Thymus (tissue), 11 donors: Measurements from ENCODE around the gene ID1. TPM values are rescaled to one million over a fixed set of nuclear protein-coding genes. Genes with fewer than 3 reads are reported as not detected.
"Not testable (repeated sequence)": the region's sequence is repeated elsewhere in the genome, so short reads cannot be mapped to it uniquely, and the experiment has no call there.

ENCODE experiments used
- DNase-seq, 9 donors: peaks; one replicate each; pipeline ENCODE4 v3.0.0-alpha.2; 2013; ENCODE audit warnings: low spot score in 9 of 9, low read depth in 6 of 9, missing footprints in 1 of 9
- H3K27ac ChIP-seq, 2 donors: one replicate each; pipeline ENCODE4 v1.5.1; 2013; ENCODE audit warnings: control low read depth in 1 of 2, low read depth in 1 of 2, low read length in 1 of 2, mild to moderate bottlenecking in 1 of 2, moderate library complexity in 1 of 2
- H3K27me3 ChIP-seq, 2 donors: one replicate each; pipeline ENCODE4 v1.5.1; 2013; ENCODE audit warnings: low read length in 1 of 2; ENCODE audit not compliant: control insufficient read depth in 2 of 2, insufficient read depth in 1 of 2
- H3K36me3 ChIP-seq, 2 donors: one replicate each; pipeline ENCODE4 v1.5.1; 2013; ENCODE audit warnings: low read length in 1 of 2, mild to moderate bottlenecking in 1 of 2, moderate library complexity in 1 of 2; ENCODE audit not compliant: control insufficient read depth in 2 of 2, insufficient read depth in 2 of 2
- H3K4me1 ChIP-seq, 2 donors: one replicate each; pipeline ENCODE4 v1.5.1; 2013; ENCODE audit warnings: low read length in 2 of 2; ENCODE audit not compliant: control insufficient read depth in 2 of 2, insufficient read depth in 2 of 2
- H3K4me3 ChIP-seq, 2 donors: one replicate each; pipeline ENCODE4 v1.5.1; 2013; ENCODE audit warnings: low read length in 2 of 2, control low read depth in 1 of 2, mild to moderate bottlenecking in 1 of 2
- H3K9me3 ChIP-seq, 2 donors: one replicate each; pipeline ENCODE4 v1.5.1; 2013; ENCODE audit warnings: low read length in 1 of 2, mild to moderate bottlenecking in 1 of 2; ENCODE audit not compliant: control insufficient read depth in 2 of 2, insufficient read depth in 1 of 2
- WGBS: extraction: QIAGEN DNeasy Blood & Tissue Kit; methylation state at CpG from one replicate; pipeline ENCODE4 v1.1.7; 2013; 5-methylcytosine and 5-hydroxymethylcytosine counted together
- polyA plus RNA-seq: library from polyadenylated mRNA; stranded (reverse); fragments of 200-250 nt; gene quantifications from one replicate; pipeline ENCODE4 v1.2.3, GENCODE V29; 2013
- total RNA-seq: library from RNA; stranded (reverse); fragments of 120-200 nt; gene quantifications from one replicate; pipeline ENCODE4 v1.2.4, GENCODE V29; 2013
- donor health status: healthy.

Gene ID1
- total and polyA plus RNA-seq, 2 donors = 39.4 to 138 TPM

GRCh38 chr20:31579245-31579644 is 25.8 kb upstream of the ID1 start:
- H3K4me3 ChIP-seq = no peak overlapping the region

GRCh38 chr20:31579941-31580651 is 25.0 kb upstream of the ID1 start:
- H3K27me3 ChIP-seq, H3K36me3 ChIP-seq, H3K27ac ChIP-seq, H3K4me3 ChIP-seq, DNase-seq, H3K9me3 ChIP-seq: not testable (repeated sequence)
- WGBS = 97% methylated on average over 17 of the region's 17 CpGs
- H3K4me1 ChIP-seq = peaks cover 0 to 11% of the 10 kb centered on the region in 2 donors

More at GRCh38 chr20:31579245-31579644, 25.8 kb upstream of the ID1 start:
- no peak for DNase-seq
- no peaks in the 10 kb centered on the region for H3K36me3 ChIP-seq
- H3K27me3 ChIP-seq = no peaks in the 10 kb centered on the region
- H3K9me3 ChIP-seq = no peaks in the 10 kb centered on the region
- 94% methylated on average over 6 of the region's 6 CpGs for WGBS
- no peak overlapping the region for H3K27ac ChIP-seq
- H3K4me1 ChIP-seq = peaks cover 0 to 11% of the 10 kb centered on the region in 2 donors

- DNase-seq = no peak
- Histone ChIP-seq H3K27ac (no peak overlapping the region), H3K4me3 (no peak overlapping the region), H3K27me3 (no peaks in the 10 kb centered on the region), H3K9me3 (no peaks in the 10 kb centered on the region), H3K4me1 (peaks cover 0 to 11% of the 10 kb centered on the region in 2 donors), H3K36me3 (no peaks in the 10 kb centered on the region)
- 95% methylated on average over 7 of the region's 7 CpGs for WGBS
Observed at GRCh38 chr20:31580706-31581105, 24.4 kb upstream of the ID1 start.

- Histone ChIP-seq H3K27ac (no peak overlapping the region), H3K27me3 (no peaks in the 10 kb centered on the region), H3K36me3 (no peaks in the 10 kb centered on the region), H3K4me1 (peaks cover 0 to 11% of the 10 kb centered on the region in 2 donors), H3K4me3 (no peak overlapping the region), H3K9me3 (no peaks in the 10 kb centered on the region)
- no peak for DNase-seq
- WGBS = 97% methylated on average over 13 of the region's 13 CpGs
Observed at GRCh38 chr20:31581391-31581790, 23.7 kb upstream of the ID1 start.

GRCh38 chr20:31587545-31588389 is 17.3 kb upstream of the ID1 start:
- peak in 1 of 9 donors; percentile 43 for DNase-seq
- 3% methylated on average over 76 of the region's 76 CpGs for WGBS
- Histone ChIP-seq H3K4me1 (peaks cover 7 to 10% of the 10 kb centered on the region in 2 donors), H3K9me3 (no peaks in the 10 kb centered on the region), H3K27me3 (peaks cover 0 to 18% of the 10 kb centered on the region in 2 donors), H3K4me3 (peak overlapping the region; percentile 4 to 51), H3K36me3 (no peaks in the 10 kb centered on the region), H3K27ac (no peak overlapping the region)

- Histone ChIP-seq H3K27ac (no peak overlapping the region), H3K27me3 (peaks cover 0 to 18% of the 10 kb centered on the region in 2 donors), H3K4me1 (peaks cover 7 to 14% of the 10 kb centered on the region in 2 donors), H3K9me3 (no peaks in the 10 kb centered on the region), H3K36me3 (no peaks in the 10 kb centered on the region), H3K4me3 (no peak overlapping the region)
- 96% methylated on average over 7 of the region's 7 CpGs for WGBS
- no peak for DNase-seq
Observed at GRCh38 chr20:31590717-31591225, 14.3 kb upstream of the ID1 start.

- no peak for DNase-seq
Observed at GRCh38 chr20:31593221-31594001, 11.7 kb upstream of the ID1 start.

GRCh38 chr20:31594002-31594557 is 11.0 kb upstream of the ID1 start:
- H3K27ac ChIP-seq = no peak overlapping the region
- H3K4me3 ChIP-seq = no peak overlapping the region
- H3K27me3 ChIP-seq = no peaks in the 10 kb centered on the region
- no peaks in the 10 kb centered on the region for H3K9me3 ChIP-seq
- no peaks in the 10 kb centered on the region for H3K36me3 ChIP-seq
- WGBS = 97% methylated on average over 13 of the region's 13 CpGs
- H3K4me1 ChIP-seq = peaks cover 0 to 8% of the 10 kb centered on the region in 2 donors
- no peak for DNase-seq

More at GRCh38 chr20:31593221-31594001, 11.7 kb upstream of the ID1 start:
- Histone ChIP-seq H3K27ac (no peak overlapping the region), H3K36me3 (no peaks in the 10 kb centered on the region), H3K4me1 (peaks cover 0 to 8% of the 10 kb centered on the region in 2 donors), H3K9me3 (no peaks in the 10 kb centered on the region), H3K4me3 (no peak overlapping the region), H3K27me3 (peaks cover 0 to 4% of the 10 kb centered on the region in 2 donors)
- WGBS = 89% methylated on average over 11 of the region's 11 CpGs
